OCI-M2 (cell line): ENCODE data around the gene JMJD7.

Source experiments
- DNase-seq: peaks from one replicate; lab custom pipeline; 2025; ENCODE audit not compliant: unreplicated experiment; lab: John Stamatoyannopoulos, UW

JMJD7 gene

DNA sequence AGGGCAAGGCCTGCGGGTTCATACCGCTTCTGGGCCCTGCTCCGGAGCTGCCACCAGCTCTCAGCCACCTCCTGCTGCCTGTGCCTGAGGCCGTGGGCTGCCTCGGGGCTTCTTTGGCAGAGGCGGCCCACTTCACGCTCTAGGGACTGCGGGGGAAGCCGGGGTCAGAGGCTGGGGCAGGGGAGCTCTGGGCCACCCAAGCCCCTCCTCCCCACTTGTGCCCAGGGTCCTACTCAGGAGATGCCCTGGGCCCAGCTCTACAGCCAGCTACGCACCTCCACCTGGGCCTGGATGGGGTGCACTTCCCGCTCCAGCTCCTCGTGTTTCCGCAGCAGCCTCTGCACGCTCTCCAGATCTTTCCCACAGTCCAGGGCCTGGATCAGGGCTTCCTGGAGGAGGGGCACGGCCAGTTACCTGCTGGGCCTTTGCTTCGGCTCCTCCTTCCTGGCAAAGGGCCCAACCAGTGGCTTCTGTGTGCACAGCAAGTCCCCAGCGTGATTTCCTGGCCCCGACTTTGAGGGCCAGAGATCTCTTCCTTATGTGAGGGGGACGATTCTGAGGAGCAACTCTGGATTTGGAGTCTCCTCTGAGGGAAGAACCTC, 34.7 kb downstream of the JMJD7 start:
- no peak for DNase-seq

- no peak for DNase-seq
These were observed 37.7 kb downstream of the JMJD7 start for GRCh38 chr15:41865490-41866055.

- no peak for DNase-seq
These were observed 38.4 kb downstream of the JMJD7 start for GRCh38 chr15:41866263-41866703.

GRCh38 chr15:41866872-41867579, 39.1 kb downstream of the JMJD7 start:
- DNase-seq = no peak

GRCh38 chr15:41868321-41868720, 40.4 kb downstream of the JMJD7 start:
- no peak for DNase-seq

- no peak for DNase-seq
These were observed 42.1 kb downstream of the JMJD7 start for GRCh38 chr15:41869770-41870688.

DNA sequence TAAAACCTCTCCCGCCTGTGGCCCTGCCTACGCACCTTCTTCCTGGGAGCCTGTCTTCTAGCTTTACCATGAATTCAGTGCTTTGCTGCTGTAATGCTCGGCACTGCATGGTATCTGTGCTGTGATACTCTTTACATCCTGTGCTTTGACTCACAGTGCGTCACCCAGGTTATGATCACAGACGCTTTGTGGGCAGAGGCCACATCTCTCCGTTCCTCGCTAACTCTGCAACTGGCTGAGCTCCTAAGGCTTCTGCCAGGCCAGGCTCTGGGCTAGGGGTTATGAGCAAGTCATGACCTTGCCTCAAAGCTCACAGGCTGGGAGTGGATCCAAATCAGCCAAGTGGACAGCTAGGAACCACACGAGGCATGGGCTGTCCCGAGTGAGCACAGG, 42.8 kb downstream of the JMJD7 start:
- DNase-seq = no peak

GRCh38 chr15:41871175-41871905, 43.4 kb downstream of the JMJD7 start:
- DNase-seq = no peak

- no peak for DNase-seq
These were observed 44.4 kb downstream of the JMJD7 start for GRCh38 chr15:41872166-41872747.

GRCh38 chr15:41873711-41874110, 45.8 kb downstream of the JMJD7 start:
- DNase-seq = no peak

DNA sequence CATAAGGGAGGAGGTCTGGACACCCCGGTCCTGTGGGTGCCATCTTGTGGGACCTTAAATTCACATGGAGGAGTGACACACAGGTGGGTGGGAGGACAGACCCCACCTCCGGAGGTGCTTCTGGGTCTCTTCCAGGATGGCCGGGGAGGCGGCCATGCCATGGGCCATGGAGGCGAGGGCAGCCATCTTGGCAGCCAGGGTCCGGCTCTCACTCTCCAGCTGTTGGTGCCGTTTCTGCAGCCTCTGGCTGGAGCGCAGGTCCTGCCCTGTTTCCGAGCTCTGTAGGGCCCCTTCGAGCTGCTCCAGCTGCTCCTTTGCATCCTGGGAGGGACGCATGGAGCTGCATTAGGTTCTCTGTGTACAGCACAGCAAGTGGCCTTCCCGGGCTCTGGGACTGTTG, 46.8 kb downstream of the JMJD7 start:
- no peak for DNase-seq

- no peak for DNase-seq
These were observed 48.1 kb downstream of the JMJD7 start for GRCh38 chr15:41876007-41876406.

GRCh38 chr15:41876689-41877088, 48.8 kb downstream of the JMJD7 start:
- DNase-seq = no peak

- DNase-seq = no peak
These were observed 49.9 kb downstream of the JMJD7 start for GRCh38 chr15:41877631-41878354.

- no peak for DNase-seq
These were observed 50.4 kb downstream of the JMJD7 start for GRCh38 chr15:41878355-41878699.

- DNase-seq = no peak
These were observed 51.5 kb downstream of the JMJD7 start for GRCh38 chr15:41879321-41879845.

DNA sequence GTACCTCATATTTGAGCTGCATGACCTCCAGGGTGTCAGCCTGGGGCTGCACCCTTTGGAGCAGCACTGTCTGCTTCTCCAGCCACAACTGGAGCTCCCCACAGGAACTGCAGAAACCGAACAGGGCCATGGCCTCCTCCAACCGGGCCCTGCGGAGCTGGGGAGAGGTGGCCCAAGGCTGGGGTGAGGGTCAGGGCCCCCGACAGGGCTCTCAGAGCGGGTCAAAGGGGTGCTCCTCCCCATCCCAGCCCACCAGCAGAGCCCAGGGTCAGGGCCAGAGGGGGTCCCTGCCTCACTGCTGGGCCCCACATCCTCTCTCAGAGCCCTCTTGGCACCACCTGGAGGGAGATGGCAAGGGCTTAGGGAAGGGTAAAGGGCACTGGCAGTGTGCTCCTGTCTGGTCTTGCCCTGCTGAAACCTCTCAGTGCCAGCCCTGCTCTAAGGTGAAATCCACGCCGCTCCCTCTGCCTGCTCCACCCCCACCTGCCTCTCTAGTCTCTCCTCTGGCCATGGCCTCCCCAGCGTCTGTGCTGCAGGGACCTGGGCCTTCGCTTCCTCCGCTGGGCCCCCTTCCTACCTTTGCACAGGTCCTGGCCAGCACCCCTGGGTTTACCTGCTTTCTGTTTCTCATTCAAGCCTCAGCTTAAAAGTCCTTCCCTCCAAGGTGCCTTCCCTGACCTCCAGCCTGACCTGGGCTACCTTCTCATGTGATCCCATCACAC, 52.4 kb downstream of the JMJD7 start:
- DNase-seq = no peak

DNA sequence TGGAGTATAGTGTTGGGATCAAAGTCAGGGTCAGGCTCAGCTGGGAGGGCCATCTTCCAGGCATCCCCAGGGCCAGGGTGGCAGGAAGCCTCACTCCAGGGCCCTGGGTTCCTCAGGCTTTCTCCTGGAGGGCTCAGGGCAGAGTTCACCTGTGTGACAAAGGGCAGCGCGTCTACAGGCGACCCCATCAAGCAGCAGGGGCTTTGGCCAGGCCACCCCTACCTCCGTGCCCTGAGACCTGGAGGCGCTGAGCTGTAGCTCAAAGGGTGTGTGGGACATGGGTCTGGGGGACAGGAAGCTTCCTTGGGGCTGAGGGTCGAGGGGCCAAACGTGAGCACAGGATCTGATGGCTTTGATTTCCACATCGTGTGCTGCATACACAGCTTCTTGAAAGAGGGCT, 53.2 kb downstream of the JMJD7 start:
- no peak for DNase-seq

- DNase-seq = no peak
These were observed 53.6 kb downstream of the JMJD7 start for GRCh38 chr15:41881550-41881919.
